Measurements from ENCODE around the gene GALNT7. TPM values are rescaled to one million over a fixed set of nuclear protein-coding genes. Genes with fewer than 3 reads are reported as not detected.

The GALNT7 gene
- total RNA-seq, 1 donor from 2014 or later, result 63.9 TPM

- Mint-ChIP-seq H3K36me3 (peaks cover 4% of the 10 kb centered on the region), H3K4me3 (no peak overlapping the region), H3K27ac (no peak overlapping the region), H3K4me1 (ENCODE audit: unreplicated experiment) (peaks cover 51% of the 10 kb centered on the region), H3K9me3 (peaks cover 4% of the 10 kb centered on the region), H3K27me3 (no peaks in the 10 kb centered on the region)
- TF ChIP-seq CTCF (conservative IDR thresholded peaks at IDR 0.05), result no peak
- DNase-seq (ENCODE audit: extremely low spot score, unreplicated experiment), result no peak
Measured at GRCh38 chr4:173171987-173172386, 3.4 kb downstream of the GALNT7 start.

GRCh38 chr4:173174184-173174583, 5.6 kb downstream of the GALNT7 start:
- H3K27ac Mint-ChIP-seq, result peak overlapping the region; percentile 49
- H3K4me1 Mint-ChIP-seq (ENCODE audit: unreplicated experiment), result peaks cover 52% of the 10 kb centered on the region
- DNase-seq (ENCODE audit: extremely low spot score, unreplicated experiment), result no peak
- H3K9me3 Mint-ChIP-seq, result peaks cover 4% of the 10 kb centered on the region
- H3K36me3 Mint-ChIP-seq, result peaks cover 4% of the 10 kb centered on the region
- H3K27me3 Mint-ChIP-seq, result no peaks in the 10 kb centered on the region
- TF ChIP-seq CTCF (conservative IDR thresholded peaks at IDR 0.05), result no peak
- no peak overlapping the region for H3K4me3 Mint-ChIP-seq

- Mint-ChIP-seq H3K4me3 (peak overlapping the region; percentile 46), H3K36me3 (peaks cover 4% of the 10 kb centered on the region), H3K27me3 (no peaks in the 10 kb centered on the region), H3K4me1 (ENCODE audit: unreplicated experiment) (peaks cover 52% of the 10 kb centered on the region), H3K27ac (peak overlapping the region; percentile 25), H3K9me3 (peaks cover 4% of the 10 kb centered on the region)
- no peak for DNase-seq (ENCODE audit: extremely low spot score, unreplicated experiment)
- TF ChIP-seq CTCF (conservative IDR thresholded peaks at IDR 0.05), result no peak
Measured at GRCh38 chr4:173174594-173175012, 6.0 kb downstream of the GALNT7 start.

- no peak for DNase-seq (ENCODE audit: extremely low spot score, unreplicated experiment)
- Mint-ChIP-seq H3K27ac (no peak overlapping the region), H3K4me1 (ENCODE audit: unreplicated experiment) (peaks cover 42% of the 10 kb centered on the region), H3K27me3 (no peaks in the 10 kb centered on the region), H3K4me3 (no peak overlapping the region), H3K36me3 (peaks cover 4% of the 10 kb centered on the region), H3K9me3 (peaks cover 4% of the 10 kb centered on the region)
- TF ChIP-seq CTCF (conservative IDR thresholded peaks at IDR 0.05), result no peak
Measured at GRCh38 chr4:173176010-173176409, 7.4 kb downstream of the GALNT7 start.

- TF ChIP-seq CTCF (conservative IDR thresholded peaks at IDR 0.05), result no peak
- H3K27me3 Mint-ChIP-seq, result no peaks in the 10 kb centered on the region
- H3K36me3 Mint-ChIP-seq, result peaks cover 4% of the 10 kb centered on the region
- peaks cover 4% of the 10 kb centered on the region for H3K9me3 Mint-ChIP-seq
- no peak overlapping the region for H3K27ac Mint-ChIP-seq
- no peak overlapping the region for H3K4me3 Mint-ChIP-seq
- DNase-seq (ENCODE audit: extremely low spot score, unreplicated experiment), result no peak
- peaks cover 32% of the 10 kb centered on the region for H3K4me1 Mint-ChIP-seq (ENCODE audit: unreplicated experiment)
Measured at GRCh38 chr4:173177232-173177631, 8.6 kb downstream of the GALNT7 start.

GRCh38 chr4:173178144-173178543, 9.5 kb downstream of the GALNT7 start:
- no peak for DNase-seq (ENCODE audit: extremely low spot score, unreplicated experiment)
- Mint-ChIP-seq H3K36me3 (peaks cover 4% of the 10 kb centered on the region), H3K4me1 (ENCODE audit: unreplicated experiment) (peaks cover 26% of the 10 kb centered on the region), H3K4me3 (no peak overlapping the region), H3K27ac (no peak overlapping the region), H3K27me3 (no peaks in the 10 kb centered on the region), H3K9me3 (peaks cover 4% of the 10 kb centered on the region)
- no peak for TF ChIP-seq CTCF (conservative IDR thresholded peaks at IDR 0.05)

Data from type B pancreatic cell (in vitro differentiated cells).